Neuronal stem cell (in vitro differentiated cells): ENCODE results near the gene KLHL14.
"Not testable (repeated sequence)": the region's sequence is repeated elsewhere in the genome, so short reads cannot be mapped to it uniquely, and the experiment has no call there.

Experiments
- DNase-seq: peaks from one replicate; pipeline ENCODE4 v3.0.0-alpha.2; 2013; ENCODE audit warnings: low spot score
- H2AFZ ChIP-seq: one replicate; pipeline ENCODE4 v1.6.1; 2013; ENCODE audit warnings: mild to moderate bottlenecking, low read length, inconsistent platforms
- H2AK5ac ChIP-seq: 2 replicates; pipeline ENCODE4 v1.6.1; 2013; ENCODE audit warnings: low read depth, mild to moderate bottlenecking, inconsistent platforms, low read length, moderate library complexity, mixed read lengths
- H2BK120ac ChIP-seq: 2 replicates; pipeline ENCODE4 v1.6.1; 2013; ENCODE audit warnings: low read depth, mild to moderate bottlenecking, inconsistent platforms, low read length, moderate library complexity, mixed read lengths
- H2BK12ac ChIP-seq: one replicate; pipeline ENCODE4 v1.6.1; 2013; ENCODE audit warnings: low read length, inconsistent platforms
- H2BK15ac ChIP-seq: 2 replicates; pipeline ENCODE4 v1.6.1; 2013; ENCODE audit warnings: mild to moderate bottlenecking, low read length, inconsistent platforms, mixed read lengths
- H2BK5ac ChIP-seq: one replicate; pipeline ENCODE4 v1.6.1; 2013; ENCODE audit warnings: inconsistent platforms, mild to moderate bottlenecking, low read length, moderate library complexity
- H3K14ac ChIP-seq: one replicate; pipeline ENCODE4 v1.6.1; 2013; ENCODE audit warnings: low read length, inconsistent platforms
- H3K18ac ChIP-seq: 2 replicates; pipeline ENCODE4 v1.6.1; 2013; ENCODE audit warnings: low read length, inconsistent platforms
- H3K23ac ChIP-seq: 2 replicates; pipeline ENCODE4 v1.6.1; 2013; ENCODE audit warnings: low read depth, mild to moderate bottlenecking, mixed read lengths, low read length, inconsistent platforms; ENCODE audit not compliant: poor library complexity
- H3K27ac ChIP-seq: replicated peaks from 3 replicates; pipeline ENCODE4 v1.5.1; 2013; ENCODE audit warnings: low read length, inconsistent platforms
- H3K27me3 ChIP-seq, 3 experiments: 2 replicates each; pipeline ENCODE4 v1.6.1; 2013; ENCODE audit warnings: low read length in 3 of 3, mild to moderate bottlenecking in 2 of 3, inconsistent platforms in 1 of 3, low read depth in 1 of 3, mixed read lengths in 1 of 3, moderate library complexity in 1 of 3; ENCODE audit not compliant: control insufficient read depth in 3 of 3, insufficient read depth in 3 of 3
- H3K36me3 ChIP-seq, 2 donors: replicated peaks in 1 of 2; 2 replicates each; pipeline ENCODE4 v1.6.1; 2013; ENCODE audit warnings: low read length in 2 of 2; ENCODE audit not compliant: control insufficient read depth in 2 of 2, insufficient read depth in 2 of 2
- H3K4ac ChIP-seq: 2 replicates; pipeline ENCODE4 v1.6.1; 2013; ENCODE audit warnings: inconsistent platforms, mild to moderate bottlenecking, low read length, moderate library complexity
- H3K4me1 ChIP-seq, 2 donors: 1 replicate in 1 of 2; 2 replicates in 1 of 2; pipeline ENCODE4 v1.6.1; 2013; ENCODE audit warnings: low read length in 2 of 2, low read depth in 1 of 2; ENCODE audit not compliant: control insufficient read depth in 2 of 2, insufficient read depth in 1 of 2
- H3K4me2 ChIP-seq: one replicate; pipeline ENCODE4 v1.6.1; 2013; ENCODE audit warnings: mild to moderate bottlenecking, low read length, inconsistent platforms; ENCODE audit not compliant: insufficient read depth, poor library complexity, severe bottlenecking
- H3K4me3 ChIP-seq, 2 donors: 2 replicates each; pipeline ENCODE4 v1.5.1; 2013; ENCODE audit warnings: low read length in 2 of 2, mild to moderate bottlenecking in 2 of 2, inconsistent platforms in 1 of 2, moderate library complexity in 1 of 2
- H3K79me1 ChIP-seq: one replicate; pipeline ENCODE4 v1.6.1; 2013; ENCODE audit warnings: low read depth, mild to moderate bottlenecking, inconsistent platforms, low read length, moderate library complexity
- H3K9ac ChIP-seq: one replicate; pipeline ENCODE4 v1.6.1; 2013; ENCODE audit warnings: mild to moderate bottlenecking, low read depth, low read length, inconsistent platforms; ENCODE audit not compliant: poor library complexity
- H3K9me3 ChIP-seq, 2 donors: replicated peaks in 1 of 2; 2 replicates each; pipeline versions ENCODE3 to v1.6.1; 2013; ENCODE audit warnings: low read length in 2 of 2, mild to moderate bottlenecking in 2 of 2, inconsistent platforms in 1 of 2, low read depth in 1 of 2, mixed read lengths in 1 of 2, moderate library complexity in 1 of 2; ENCODE audit not compliant: control insufficient read depth in 2 of 2, insufficient read depth in 1 of 2
- H4K8ac ChIP-seq: one replicate; pipeline ENCODE4 v1.6.1; 2013; ENCODE audit warnings: low read depth, mild to moderate bottlenecking, inconsistent platforms, low read length, moderate library complexity
- H4K91ac ChIP-seq: one replicate; pipeline ENCODE4 v1.6.1; 2013; ENCODE audit warnings: low read length, low read depth, mild to moderate bottlenecking, inconsistent platforms; ENCODE audit not compliant: poor library complexity
- WGBS, 2 donors: extraction: QIAGEN DNeasy Blood & Tissue Kit; methylation state at CpG; one replicate each; pipeline ENCODE4 v1.1.7; 2013; ENCODE audit warnings: missing lambda C conversion rate in 2 of 2, mixed read lengths in 1 of 2; ENCODE audit not compliant: insufficient read length in 2 of 2, insufficient replicate concordance in 1 of 2; ENCODE audit errors: extremely low coverage in 2 of 2; 5-methylcytosine and 5-hydroxymethylcytosine counted together

The KLHL14 gene

GRCh38 chr18:32794667-32795066 lies 21.8 kb upstream of the KLHL14 start:
- not testable (repeated sequence) for H3K4me3 ChIP-seq, H3K4ac ChIP-seq, H3K27me3 ChIP-seq, H2AFZ ChIP-seq, H4K91ac ChIP-seq, H4K8ac ChIP-seq, H3K36me3 ChIP-seq, H3K4me2 ChIP-seq, H3K4me1 ChIP-seq, H2BK5ac ChIP-seq, H3K79me1 ChIP-seq, H2BK120ac ChIP-seq, H3K23ac ChIP-seq, H3K18ac ChIP-seq, H2BK12ac ChIP-seq, DNase-seq, H3K27ac ChIP-seq, H2AK5ac ChIP-seq, H3K14ac ChIP-seq, H3K9ac ChIP-seq, H2BK15ac ChIP-seq
- peaks cover 2 to 26% of the 10 kb centered on the region in 2 donors for H3K9me3 ChIP-seq
- no CpG with 5 or more reads among the region's 31 CpGs for WGBS, 2 donors

GRCh38 chr18:32779010-32779409 lies 6.2 kb upstream of the KLHL14 start:
- Histone ChIP-seq H2BK12ac (no peak overlapping the region), H3K23ac (no peak overlapping the region), H2BK15ac (no peak overlapping the region), H3K9me3 (no peaks in the 10 kb centered on the region), H3K18ac (no peak overlapping the region), H3K14ac (no peak overlapping the region), H2BK120ac (no peak overlapping the region), H4K91ac (no peak overlapping the region), H3K27ac (no peak overlapping the region), H3K79me1 (no peaks in the 10 kb centered on the region), H4K8ac (no peak overlapping the region), H3K27me3 (peaks cover 0 to 1% (median 0%) of the 10 kb centered on the region in 3 experiments), H3K4ac (no peak overlapping the region), H3K36me3 (no peaks in the 10 kb centered on the region), H3K4me2 (no peak overlapping the region), H2AK5ac (no peak overlapping the region), H2AFZ (no peak overlapping the region), H3K9ac (no peak overlapping the region), H3K4me1 (peaks cover 0 to 5% of the 10 kb centered on the region in 2 donors), H3K4me3 (no peak overlapping the region), H2BK5ac (no peak overlapping the region)
- no CpG with 5 or more reads among the region's 1 CpG for WGBS, 2 donors
- DNase-seq: no peak

- Histone ChIP-seq H2BK120ac (no peak overlapping the region), H3K79me1 (no peaks in the 10 kb centered on the region), H4K8ac (no peak overlapping the region), H4K91ac (no peak overlapping the region), H2AK5ac (no peak overlapping the region), H2AFZ (no peak overlapping the region), H2BK5ac (no peak overlapping the region), H3K27me3 (peaks cover 0 to 18% (median 2%) of the 10 kb centered on the region in 3 experiments), H3K4me2 (no peak overlapping the region), H2BK12ac (no peak overlapping the region), H3K4me1 (peaks cover 4 to 12% of the 10 kb centered on the region in 2 donors), H3K14ac (no peak overlapping the region), H3K4ac (no peak overlapping the region), H3K23ac (no peak overlapping the region), H3K9me3 (no peaks in the 10 kb centered on the region), H3K36me3 (no peaks in the 10 kb centered on the region), H3K18ac (no peak overlapping the region), H3K27ac (no peak overlapping the region), H2BK15ac (no peak overlapping the region), H3K4me3 (no peak overlapping the region), H3K9ac (no peak overlapping the region)
- DNase-seq: no peak
- no CpG with 5 or more reads among the region's 2 CpGs for WGBS, 2 donors
Observed at GRCh38 chr18:32777049-32777448, 4.2 kb upstream of the KLHL14 start.

GRCh38 chr18:32776561-32776960 lies 3.7 kb upstream of the KLHL14 start:
- no peak overlapping the region for H3K4me2 ChIP-seq
- no CpG with 5 or more reads among the region's 2 CpGs for WGBS, 2 donors
- H3K79me1 ChIP-seq: no peaks in the 10 kb centered on the region
- H3K27ac ChIP-seq: no peak overlapping the region
- H4K91ac ChIP-seq: no peak overlapping the region
- no peak overlapping the region for H3K23ac ChIP-seq
- no peak overlapping the region for H3K4ac ChIP-seq
- H3K36me3 ChIP-seq: no peaks in the 10 kb centered on the region
- H4K8ac ChIP-seq: no peak overlapping the region
- H3K27me3 ChIP-seq: peaks cover 0 to 21% (median 2%) of the 10 kb centered on the region in 3 experiments
- no peaks in the 10 kb centered on the region for H3K9me3 ChIP-seq
- H2BK15ac ChIP-seq: no peak overlapping the region
- no peak overlapping the region for H2AFZ ChIP-seq
- peaks cover 4 to 12% of the 10 kb centered on the region in 2 donors for H3K4me1 ChIP-seq
- no peak overlapping the region for H3K14ac ChIP-seq
- no peak overlapping the region for H3K4me3 ChIP-seq
- H3K9ac ChIP-seq: no peak overlapping the region
- H2AK5ac ChIP-seq: no peak overlapping the region
- no peak overlapping the region for H2BK12ac ChIP-seq
- no peak overlapping the region for H3K18ac ChIP-seq
- no peak for DNase-seq
- no peak overlapping the region for H2BK5ac ChIP-seq
- H2BK120ac ChIP-seq: no peak overlapping the region
